ENCODE data around the gene SIGLEC6. TPM values are rescaled to one million over a fixed set of nuclear protein-coding genes. Genes with fewer than 3 reads are reported as not detected.

Gene SIGLEC6
- total RNA-seq, 1 experiment from 2014 or later: 10.0 TPM

- Mint-ChIP-seq H3K4me3 (ENCODE audit: unreplicated experiment) (no peak overlapping the region), H3K27me3 (ENCODE audit: insufficient read depth, unreplicated experiment) (peaks cover 5% of the 10 kb centered on the region), H3K27ac (ENCODE audit: unreplicated experiment) (no peak overlapping the region), H3K36me3 (ENCODE audit: insufficient read depth, unreplicated experiment) (no peaks in the 10 kb centered on the region), H3K4me1 (ENCODE audit: low read depth, unreplicated experiment) (no peaks in the 10 kb centered on the region), H3K9me3 (ENCODE audit: unreplicated experiment) (no peaks in the 10 kb centered on the region)
- CTCF ChIA-PET: no interaction called here
- TF ChIP-seq CTCF (IDR thresholded peaks at IDR 0.05; ENCODE audit: insufficient read depth in 1 of 2, low read depth in 1 of 2, low read length in 1 of 2, severe bottlenecking in 1 of 2, unreplicated experiment in 1 of 2): no peak
- H3K36me3 ChIP-seq (ENCODE audit: control insufficient read depth, insufficient read depth, low read length): no peaks in the 10 kb centered on the region
- DNase-seq: no peak
- POLR2A ChIA-PET: no interaction called here
- H3K27me3 ChIP-seq (replicated peaks; ENCODE audit: control insufficient read depth, insufficient read depth, low read length): no peaks in the 10 kb centered on the region
- BruUV-seq (replicated peaks): no TSS peak
- intact Hi-C loops (cut with micrococcal nuclease; ENCODE audit: unreplicated experiment): no loop called here
- no peak overlapping the region for H3K4me3 ChIP-seq (ENCODE audit: low read depth, low read length)
- H3K4me1 ChIP-seq: peaks cover 8% of the 10 kb centered on the region
- no peaks in the 10 kb centered on the region for H3K9me3 ChIP-seq
These were observed 21.4 kb downstream of the SIGLEC6 start for GRCh38 chr19:51509823-51510660.

- no TSS peak for BruUV-seq (replicated peaks)
- no peaks in the 10 kb centered on the region for H3K36me3 ChIP-seq (ENCODE audit: control insufficient read depth, insufficient read depth, low read length)
- CTCF ChIA-PET: no interaction called here
- intact Hi-C loops (cut with micrococcal nuclease; ENCODE audit: unreplicated experiment): no loop called here
- no peaks in the 10 kb centered on the region for H3K9me3 ChIP-seq
- Mint-ChIP-seq H3K9me3 (ENCODE audit: unreplicated experiment) (peaks cover 11% of the 10 kb centered on the region), H3K27ac (ENCODE audit: unreplicated experiment) (no peak overlapping the region), H3K27me3 (ENCODE audit: insufficient read depth, unreplicated experiment) (peaks cover 5% of the 10 kb centered on the region), H3K36me3 (ENCODE audit: insufficient read depth, unreplicated experiment) (no peaks in the 10 kb centered on the region), H3K4me1 (ENCODE audit: low read depth, unreplicated experiment) (no peaks in the 10 kb centered on the region), H3K4me3 (ENCODE audit: unreplicated experiment) (no peak overlapping the region)
- POLR2A ChIA-PET: no interaction called here
- H3K4me1 ChIP-seq: peaks cover 8% of the 10 kb centered on the region
- no peak for DNase-seq
- no peak overlapping the region for H3K4me3 ChIP-seq (ENCODE audit: low read depth, low read length)
- H3K27me3 ChIP-seq (replicated peaks; ENCODE audit: control insufficient read depth, insufficient read depth, low read length): no peaks in the 10 kb centered on the region
- TF ChIP-seq CTCF (IDR thresholded peaks at IDR 0.05; ENCODE audit: insufficient read depth in 1 of 2, low read depth in 1 of 2, low read length in 1 of 2, severe bottlenecking in 1 of 2, unreplicated experiment in 1 of 2): no peak
These were observed 23.3 kb downstream of the SIGLEC6 start for GRCh38 chr19:51508059-51508733.

- CTCF ChIA-PET: no interaction called here
- H3K4me1 ChIP-seq: peaks cover 8% of the 10 kb centered on the region
- Mint-ChIP-seq H3K4me1 (ENCODE audit: low read depth, unreplicated experiment) (no peaks in the 10 kb centered on the region), H3K9me3 (ENCODE audit: unreplicated experiment) (peaks cover 13% of the 10 kb centered on the region), H3K4me3 (ENCODE audit: unreplicated experiment) (no peak overlapping the region), H3K36me3 (ENCODE audit: insufficient read depth, unreplicated experiment) (no peaks in the 10 kb centered on the region), H3K27ac (ENCODE audit: unreplicated experiment) (no peak overlapping the region), H3K27me3 (ENCODE audit: insufficient read depth, unreplicated experiment) (peaks cover 5% of the 10 kb centered on the region)
- DNase-seq: no peak
- no peak overlapping the region for H3K4me3 ChIP-seq (ENCODE audit: low read depth, low read length)
- H3K9me3 ChIP-seq: no peaks in the 10 kb centered on the region
- no peaks in the 10 kb centered on the region for H3K36me3 ChIP-seq (ENCODE audit: control insufficient read depth, insufficient read depth, low read length)
- TF ChIP-seq CTCF (IDR thresholded peaks at IDR 0.05; ENCODE audit: insufficient read depth in 1 of 2, low read depth in 1 of 2, low read length in 1 of 2, severe bottlenecking in 1 of 2, unreplicated experiment in 1 of 2): no peak
- BruUV-seq (replicated peaks): no TSS peak
- intact Hi-C loops (cut with micrococcal nuclease; ENCODE audit: unreplicated experiment): no loop called here
- H3K27me3 ChIP-seq (replicated peaks; ENCODE audit: control insufficient read depth, insufficient read depth, low read length): no peaks in the 10 kb centered on the region
- POLR2A ChIA-PET: no interaction called here
These were observed 23.8 kb downstream of the SIGLEC6 start for GRCh38 chr19:51507640-51508058.
